Thoracic aorta (tissue), 2 donors: Measurements from ENCODE around the gene ACAP2. TPM values are rescaled to one million over a fixed set of nuclear protein-coding genes. Genes with fewer than 3 reads are reported as not detected.

Experiments
- ATAC-seq: fragments of 150-250 bp; one replicate; pipeline ENCODE4 v1.8.0; 2017; ENCODE audit warnings: low read depth; ENCODE audit not compliant: insufficient number of reproducible peaks, low FRiP score
- DNase-seq: peaks from one replicate; pipeline ENCODE4 v3.0.0-alpha.2; 2020; ENCODE audit warnings: low spot score
- H3K27ac ChIP-seq, 2 donors: fragments of 200-600 bp; sonication (generic); 1 replicate in 1 of 2; 2 replicates in 1 of 2; pipeline ENCODE4 v1.5.1; 2016; ENCODE audit warnings: mild to moderate bottlenecking in 2 of 2, moderate library complexity in 2 of 2
- H3K27me3 ChIP-seq: fragments of 200-600 bp; sonication (generic); replicated peaks from 2 replicates; pipeline ENCODE4 v1.6.0; 2016; ENCODE audit warnings: mild to moderate bottlenecking; ENCODE audit not compliant: insufficient read depth
- H3K36me3 ChIP-seq: fragments of 200-600 bp; sonication (generic); one replicate; pipeline ENCODE4 v1.5.1; 2016
- H3K4me1 ChIP-seq, 2 donors: fragments of 200-600 bp; sonication (generic); 1 replicate in 1 of 2; 2 replicates in 1 of 2; pipeline versions ENCODE4 v1.5.1 to v1.6.0; 2016; ENCODE audit warnings: low read depth in 2 of 2, mild to moderate bottlenecking in 1 of 2; ENCODE audit not compliant: control insufficient read depth in 1 of 2
- H3K4me3 ChIP-seq: fragments of 200-600 bp; sonication (generic); 2 replicates; pipeline ENCODE4 v1.5.1; 2016; ENCODE audit warnings: mild to moderate bottlenecking
- H3K9me3 ChIP-seq: fragments of 200-600 bp; sonication (generic); 2 replicates; pipeline ENCODE4 v1.5.1; 2016
- total RNA-seq, 2 donors: library from RNA; depleted of rRNA; stranded (reverse); fragments of >200 nt; gene quantifications; one replicate each; pipeline versions ENCODE4 v1.1.0 to v1.2.3, GENCODE V29; 2016
- TF ChIP-seq, protein P1 (sequence below): fragments of 200-600 bp; sonication (generic); IDR thresholded peaks from one replicate; pipeline ENCODE4 v1.5.1; 2019; ENCODE audit warnings: antibody characterized with exemption

The ACAP2 gene
- total RNA-seq, 2 donors from 2014 or later: 32.2 to 56.7 TPM

DNA sequence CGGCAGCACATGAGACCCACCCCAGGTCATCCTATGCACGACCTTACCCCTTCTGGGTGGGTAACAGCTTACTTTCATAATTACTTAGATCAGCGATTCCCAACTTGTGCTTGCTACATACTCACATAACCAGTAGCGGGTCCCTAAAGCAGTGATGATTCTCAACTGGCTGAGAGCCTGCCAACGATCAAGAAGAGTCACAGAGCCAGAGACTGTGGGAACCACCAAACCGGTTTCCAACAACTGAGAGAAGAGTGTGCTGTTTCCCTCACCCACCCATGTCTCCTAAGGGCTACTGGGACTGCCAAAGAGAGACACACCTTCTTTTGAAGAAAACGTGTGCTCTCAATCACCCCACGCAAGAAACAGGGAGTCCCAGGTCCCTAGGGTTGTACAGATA, 159.9 kb downstream of the ACAP2 start:
- TF ChIP-seq, protein P1, sequence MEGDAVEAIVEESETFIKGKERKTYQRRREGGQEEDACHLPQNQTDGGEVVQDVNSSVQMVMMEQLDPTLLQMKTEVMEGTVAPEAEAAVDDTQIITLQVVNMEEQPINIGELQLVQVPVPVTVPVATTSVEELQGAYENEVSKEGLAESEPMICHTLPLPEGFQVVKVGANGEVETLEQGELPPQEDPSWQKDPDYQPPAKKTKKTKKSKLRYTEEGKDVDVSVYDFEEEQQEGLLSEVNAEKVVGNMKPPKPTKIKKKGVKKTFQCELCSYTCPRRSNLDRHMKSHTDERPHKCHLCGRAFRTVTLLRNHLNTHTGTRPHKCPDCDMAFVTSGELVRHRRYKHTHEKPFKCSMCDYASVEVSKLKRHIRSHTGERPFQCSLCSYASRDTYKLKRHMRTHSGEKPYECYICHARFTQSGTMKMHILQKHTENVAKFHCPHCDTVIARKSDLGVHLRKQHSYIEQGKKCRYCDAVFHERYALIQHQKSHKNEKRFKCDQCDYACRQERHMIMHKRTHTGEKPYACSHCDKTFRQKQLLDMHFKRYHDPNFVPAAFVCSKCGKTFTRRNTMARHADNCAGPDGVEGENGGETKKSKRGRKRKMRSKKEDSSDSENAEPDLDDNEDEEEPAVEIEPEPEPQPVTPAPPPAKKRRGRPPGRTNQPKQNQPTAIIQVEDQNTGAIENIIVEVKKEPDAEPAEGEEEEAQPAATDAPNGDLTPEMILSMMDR: no peak
- Histone ChIP-seq H3K27ac (no peak overlapping the region), H3K9me3 (no peaks in the 10 kb centered on the region), H3K4me3 (no peak overlapping the region), H3K27me3 (no peaks in the 10 kb centered on the region), H3K36me3 (peaks cover 6% of the 10 kb centered on the region), H3K4me1 (no peaks in the 10 kb centered on the region)
- ATAC-seq (no peak), DNase-seq (no peak)

DNA sequence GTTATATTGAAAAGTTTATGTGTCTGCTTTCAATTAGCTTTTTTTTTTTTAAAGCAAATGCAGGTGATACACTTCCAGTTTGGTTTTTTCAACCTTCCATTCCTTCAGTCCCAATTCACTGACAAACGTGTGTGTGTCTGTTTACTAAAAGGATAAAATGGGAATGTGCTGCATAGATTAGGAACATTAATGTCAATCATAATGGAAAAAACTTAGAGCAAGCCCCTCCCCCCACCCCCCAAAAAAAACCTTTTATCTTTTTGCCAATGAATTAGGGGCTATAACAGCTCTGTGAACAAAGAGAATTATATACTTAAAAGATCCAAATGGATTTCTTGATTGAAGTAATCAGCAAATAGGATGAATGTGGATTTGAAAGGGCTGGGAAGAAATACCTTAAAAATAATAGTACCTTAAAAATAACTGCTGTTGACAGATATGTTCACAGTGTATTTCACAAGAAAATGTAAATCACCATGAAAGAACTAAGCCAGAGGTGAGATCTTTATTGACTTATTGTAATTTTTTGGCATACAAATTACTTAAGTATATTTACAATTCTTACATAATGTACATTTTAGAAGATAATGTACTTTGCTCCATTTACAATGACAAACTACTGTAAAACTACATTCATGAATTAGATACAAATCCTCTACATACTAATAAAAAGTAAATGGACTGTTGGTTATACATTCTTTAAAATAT, 168.4 kb downstream of the ACAP2 start:
- H3K9me3 ChIP-seq: no peaks in the 10 kb centered on the region
- H3K27me3 ChIP-seq: no peaks in the 10 kb centered on the region
- no peak overlapping the region for H3K27ac ChIP-seq
- no peak for DNase-seq
- no peak overlapping the region for H3K4me3 ChIP-seq
- H3K4me1 ChIP-seq: peaks cover 4 to 10% of the 10 kb centered on the region in 2 donors
- no peaks in the 10 kb centered on the region for H3K36me3 ChIP-seq
- ATAC-seq: no peak
- TF ChIP-seq, protein P1: no peak

DNA sequence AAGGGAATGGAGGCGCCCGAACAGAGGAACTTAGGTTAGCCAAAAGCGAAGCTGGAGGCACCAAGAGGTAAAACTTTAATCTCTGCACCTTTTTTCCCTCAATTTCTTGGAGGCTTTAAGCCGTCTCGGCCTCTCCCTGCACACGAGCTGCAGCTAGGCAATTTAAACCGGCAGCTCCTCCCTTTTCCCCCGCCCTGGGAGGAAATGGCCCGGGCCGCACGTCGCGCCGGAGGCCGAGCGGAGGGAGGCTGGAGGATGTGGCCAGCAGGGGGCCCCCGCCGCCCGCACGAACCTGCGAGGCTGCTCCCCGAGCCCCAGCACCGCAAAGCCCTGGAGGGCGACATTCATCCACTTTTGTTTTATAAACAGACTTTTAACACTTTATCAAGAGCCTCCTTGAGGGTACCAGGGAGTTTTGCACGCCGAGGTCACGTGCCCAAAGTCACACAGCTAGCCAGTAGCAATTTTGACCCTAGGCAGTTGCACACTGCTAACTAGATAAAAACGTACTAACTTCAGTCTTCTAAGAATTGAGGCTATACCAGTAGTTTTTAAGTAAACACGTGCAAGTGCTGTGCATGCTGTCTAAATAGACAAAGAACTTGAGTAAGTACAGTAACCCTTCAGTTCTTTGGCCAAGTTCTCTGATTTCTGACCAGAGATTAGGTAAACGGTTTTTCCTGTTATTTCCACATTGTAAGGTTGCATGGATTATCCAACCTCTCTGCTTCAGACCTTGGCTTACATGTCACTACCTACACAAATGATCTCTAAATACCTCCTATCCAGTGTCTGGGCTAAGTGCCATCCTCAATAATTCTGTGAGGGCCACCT, 171.2 kb downstream of the ACAP2 start:
- H3K4me3 ChIP-seq: peak overlapping the region; percentile 94
- peak overlapping the region; percentile 67 to 82 for H3K27ac ChIP-seq
- H3K9me3 ChIP-seq: no peaks in the 10 kb centered on the region
- TF ChIP-seq, protein P1: peak; percentile 95
- no peaks in the 10 kb centered on the region for H3K27me3 ChIP-seq
- no peak for DNase-seq
- no peaks in the 10 kb centered on the region for H3K36me3 ChIP-seq
- peak; percentile 82 for ATAC-seq
- peaks cover 5 to 15% of the 10 kb centered on the region in 2 donors for H3K4me1 ChIP-seq

- TF ChIP-seq, protein P1: peak; percentile 35
- no peaks in the 10 kb centered on the region for H3K9me3 ChIP-seq
- ATAC-seq (peak; percentile 98), DNase-seq (no peak)
- H3K36me3 ChIP-seq: no peaks in the 10 kb centered on the region
- peak within 1 kb of the TSS; percentile 67 to 82 for H3K27ac ChIP-seq
- H3K4me1 ChIP-seq: peaks cover 5 to 15% of the 10 kb centered on the region in 2 donors
- peak within 1 kb of the TSS; percentile 94 for H3K4me3 ChIP-seq
- H3K27me3 ChIP-seq: no peaks in the 10 kb centered on the region
Measured at GRCh38 chr3:195270817-195271409, 171.9 kb downstream of the ACAP2 start, which contains the start of gene XXYLT1. TSS of gene XXYLT1 (minus strand) at chr3:195271159. CDS start at chr3:195271058, 101 bp downstream.
